ENCODE data around the gene RGS5.

DNA sequence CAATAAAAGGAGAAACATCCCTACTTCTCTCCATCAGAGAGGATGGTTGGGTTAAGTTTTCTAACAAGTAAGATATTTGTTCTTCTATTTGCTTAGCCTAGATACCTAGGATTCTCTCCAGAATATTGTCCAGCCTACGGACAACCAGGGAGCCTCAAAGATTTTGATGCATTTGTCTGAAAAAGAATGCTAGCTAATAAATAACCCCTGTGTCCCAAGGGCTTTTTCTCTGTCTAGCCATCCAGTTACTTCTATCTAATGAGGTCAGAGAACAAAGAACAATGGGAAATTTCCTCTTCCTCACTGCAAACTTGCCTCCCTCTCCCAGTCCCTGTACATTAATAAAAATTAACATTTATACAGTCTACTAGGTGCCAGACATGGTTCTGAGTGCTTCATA, 810 bp downstream of the RGS5 start:
- TF ChIP-seq POLR2A (IDR thresholded peaks at IDR 0.05) (no peak), POLR2AphosphoS5 (IDR thresholded peaks at IDR 0.05; ENCODE audit: insufficient read depth in 1 of 2, low read depth in 1 of 2) (no peak)
- TF ChIP-seq, protein P1, sequence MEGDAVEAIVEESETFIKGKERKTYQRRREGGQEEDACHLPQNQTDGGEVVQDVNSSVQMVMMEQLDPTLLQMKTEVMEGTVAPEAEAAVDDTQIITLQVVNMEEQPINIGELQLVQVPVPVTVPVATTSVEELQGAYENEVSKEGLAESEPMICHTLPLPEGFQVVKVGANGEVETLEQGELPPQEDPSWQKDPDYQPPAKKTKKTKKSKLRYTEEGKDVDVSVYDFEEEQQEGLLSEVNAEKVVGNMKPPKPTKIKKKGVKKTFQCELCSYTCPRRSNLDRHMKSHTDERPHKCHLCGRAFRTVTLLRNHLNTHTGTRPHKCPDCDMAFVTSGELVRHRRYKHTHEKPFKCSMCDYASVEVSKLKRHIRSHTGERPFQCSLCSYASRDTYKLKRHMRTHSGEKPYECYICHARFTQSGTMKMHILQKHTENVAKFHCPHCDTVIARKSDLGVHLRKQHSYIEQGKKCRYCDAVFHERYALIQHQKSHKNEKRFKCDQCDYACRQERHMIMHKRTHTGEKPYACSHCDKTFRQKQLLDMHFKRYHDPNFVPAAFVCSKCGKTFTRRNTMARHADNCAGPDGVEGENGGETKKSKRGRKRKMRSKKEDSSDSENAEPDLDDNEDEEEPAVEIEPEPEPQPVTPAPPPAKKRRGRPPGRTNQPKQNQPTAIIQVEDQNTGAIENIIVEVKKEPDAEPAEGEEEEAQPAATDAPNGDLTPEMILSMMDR (IDR thresholded peaks at IDR 0.05) = no peak
